Thymus (tissue), 11 donors: ENCODE data around the gene RCAN1. TPM values are rescaled to one million over a fixed set of nuclear protein-coding genes. Genes with fewer than 3 reads are reported as not detected.
"Not testable (repeated sequence)": the region's sequence is repeated elsewhere in the genome, so short reads cannot be mapped to it uniquely, and the experiment has no call there.

ENCODE experiments used
- DNase-seq, 9 donors: peaks; one replicate each; pipeline ENCODE4 v3.0.0-alpha.2; 2013; ENCODE audit warnings: low spot score in 9 of 9, low read depth in 6 of 9, missing footprints in 1 of 9
- H3K27ac ChIP-seq, 2 donors: one replicate each; pipeline ENCODE4 v1.5.1; 2013; ENCODE audit warnings: control low read depth in 1 of 2, low read depth in 1 of 2, low read length in 1 of 2, mild to moderate bottlenecking in 1 of 2, moderate library complexity in 1 of 2
- H3K27me3 ChIP-seq, 2 donors: one replicate each; pipeline ENCODE4 v1.5.1; 2013; ENCODE audit warnings: low read length in 1 of 2; ENCODE audit not compliant: control insufficient read depth in 2 of 2, insufficient read depth in 1 of 2
- H3K36me3 ChIP-seq, 2 donors: one replicate each; pipeline ENCODE4 v1.5.1; 2013; ENCODE audit warnings: low read length in 1 of 2, mild to moderate bottlenecking in 1 of 2, moderate library complexity in 1 of 2; ENCODE audit not compliant: control insufficient read depth in 2 of 2, insufficient read depth in 2 of 2
- H3K4me1 ChIP-seq, 2 donors: one replicate each; pipeline ENCODE4 v1.5.1; 2013; ENCODE audit warnings: low read length in 2 of 2; ENCODE audit not compliant: control insufficient read depth in 2 of 2, insufficient read depth in 2 of 2
- H3K4me3 ChIP-seq, 2 donors: one replicate each; pipeline ENCODE4 v1.5.1; 2013; ENCODE audit warnings: low read length in 2 of 2, control low read depth in 1 of 2, mild to moderate bottlenecking in 1 of 2
- H3K9me3 ChIP-seq, 2 donors: one replicate each; pipeline ENCODE4 v1.5.1; 2013; ENCODE audit warnings: low read length in 1 of 2, mild to moderate bottlenecking in 1 of 2; ENCODE audit not compliant: control insufficient read depth in 2 of 2, insufficient read depth in 1 of 2
- WGBS: extraction: QIAGEN DNeasy Blood & Tissue Kit; methylation state at CpG from one replicate; pipeline ENCODE4 v1.1.7; 2013; 5-methylcytosine and 5-hydroxymethylcytosine counted together
- polyA plus RNA-seq: library from polyadenylated mRNA; stranded (reverse); fragments of 200-250 nt; gene quantifications from one replicate; pipeline ENCODE4 v1.2.3, GENCODE V29; 2013
- total RNA-seq: library from RNA; stranded (reverse); fragments of 120-200 nt; gene quantifications from one replicate; pipeline ENCODE4 v1.2.4, GENCODE V29; 2013
- donor health status: healthy.

Gene RCAN1
- total and polyA plus RNA-seq, 2 donors: 37.9 to 41.7 TPM

- Histone ChIP-seq H3K27ac (no peak overlapping the region), H3K36me3 (peaks cover 0 to 2% of the 10 kb centered on the region in 2 donors), H3K4me1 (peaks cover 9 to 23% of the 10 kb centered on the region in 2 donors), H3K27me3 (no peaks in the 10 kb centered on the region), H3K4me3 (no peak overlapping the region), H3K9me3 (peaks cover 0 to 2% of the 10 kb centered on the region in 2 donors)
- DNase-seq: no peak
- WGBS: 50% methylated on average over 2 of the region's 2 CpGs
Measured at GRCh38 chr21:34606621-34607020, 8.3 kb downstream of the RCAN1 start.

- Histone ChIP-seq H3K9me3 (peaks cover 0 to 2% of the 10 kb centered on the region in 2 donors), H3K36me3 (peaks cover 0 to 2% of the 10 kb centered on the region in 2 donors), H3K27me3 (no peaks in the 10 kb centered on the region), H3K4me1 (peaks cover 9 to 21% of the 10 kb centered on the region in 2 donors), H3K4me3 (no peak overlapping the region), H3K27ac (no peak overlapping the region)
- WGBS: 96% methylated on average over 7 of the region's 7 CpGs
- DNase-seq: no peak
Measured at GRCh38 chr21:34606051-34606450, 8.9 kb downstream of the RCAN1 start.

GRCh38 chr21:34604956-34605355, 10.0 kb downstream of the RCAN1 start:
- H3K4me3 ChIP-seq, H3K36me3 ChIP-seq, H3K27ac ChIP-seq, H3K9me3 ChIP-seq, H3K27me3 ChIP-seq, DNase-seq: not testable (repeated sequence)
- 97% methylated on average over 5 of the region's 5 CpGs for WGBS
- peaks cover 5 to 21% of the 10 kb centered on the region in 2 donors for H3K4me1 ChIP-seq

GRCh38 chr21:34604556-34604955, 10.4 kb downstream of the RCAN1 start:
- no peak overlapping the region for H3K4me3 ChIP-seq
- no peaks in the 10 kb centered on the region for H3K27me3 ChIP-seq
- WGBS: 98% methylated on average over 2 of the region's 2 CpGs
- H3K4me1 ChIP-seq: peaks cover 5 to 21% of the 10 kb centered on the region in 2 donors
- peaks cover 0 to 2% of the 10 kb centered on the region in 2 donors for H3K9me3 ChIP-seq
- peaks cover 0 to 2% of the 10 kb centered on the region in 2 donors for H3K36me3 ChIP-seq
- DNase-seq: no peak
- no peak overlapping the region for H3K27ac ChIP-seq

- peaks cover 5 to 21% of the 10 kb centered on the region in 2 donors for H3K4me1 ChIP-seq
- H3K36me3 ChIP-seq: peaks cover 0 to 2% of the 10 kb centered on the region in 2 donors
- peaks cover 0 to 2% of the 10 kb centered on the region in 2 donors for H3K9me3 ChIP-seq
- DNase-seq: no peak
- no peak overlapping the region for H3K4me3 ChIP-seq
- no peak overlapping the region for H3K27ac ChIP-seq
- no peaks in the 10 kb centered on the region for H3K27me3 ChIP-seq
Measured at GRCh38 chr21:34603710-34604057, 11.2 kb downstream of the RCAN1 start.

GRCh38 chr21:34603002-34603709, 11.8 kb downstream of the RCAN1 start:
- peaks cover 5 to 21% of the 10 kb centered on the region in 2 donors for H3K4me1 ChIP-seq
- no peak overlapping the region for H3K27ac ChIP-seq
- DNase-seq: peak in 4 of 9 donors; percentile 47 to 77 (median 62)
- H3K36me3 ChIP-seq: no peaks in the 10 kb centered on the region
- 54% methylated on average over 19 of the region's 19 CpGs for WGBS
- H3K27me3 ChIP-seq: no peaks in the 10 kb centered on the region
- H3K9me3 ChIP-seq: peaks cover 0 to 2% of the 10 kb centered on the region in 2 donors
- no peak overlapping the region for H3K4me3 ChIP-seq

GRCh38 chr21:34602061-34602460, 12.9 kb downstream of the RCAN1 start:
- no peak overlapping the region for H3K27ac ChIP-seq
- no peak overlapping the region for H3K4me3 ChIP-seq
- WGBS: 94% methylated on average over 4 of the region's 4 CpGs
- H3K27me3 ChIP-seq: no peaks in the 10 kb centered on the region
- no peaks in the 10 kb centered on the region for H3K36me3 ChIP-seq
- H3K9me3 ChIP-seq: peaks cover 0 to 2% of the 10 kb centered on the region in 2 donors
- peaks cover 5 to 21% of the 10 kb centered on the region in 2 donors for H3K4me1 ChIP-seq
- no peak for DNase-seq

GRCh38 chr21:34599534-34600101, 15.3 kb downstream of the RCAN1 start:
- WGBS: 97% methylated on average over 7 of the region's 7 CpGs
- DNase-seq: no peak
- Histone ChIP-seq H3K9me3 (no peaks in the 10 kb centered on the region), H3K27me3 (no peaks in the 10 kb centered on the region), H3K4me3 (no peak overlapping the region), H3K4me1 (peaks cover 7 to 15% of the 10 kb centered on the region in 2 donors), H3K27ac (no peak overlapping the region), H3K36me3 (peaks cover 0 to 6% of the 10 kb centered on the region in 2 donors)

GRCh38 chr21:34598931-34599400, 15.9 kb downstream of the RCAN1 start:
- Histone ChIP-seq H3K4me3 (no peak overlapping the region), H3K36me3 (peaks cover 0 to 6% of the 10 kb centered on the region in 2 donors), H3K27ac (no peak overlapping the region), H3K27me3 (no peaks in the 10 kb centered on the region), H3K9me3 (no peaks in the 10 kb centered on the region), H3K4me1 (peaks cover 7 to 13% of the 10 kb centered on the region in 2 donors)
- 96% methylated on average over 4 of the region's 4 CpGs for WGBS
- DNase-seq: no peak
